ENCODE measurements around the gene ZNF850.

- no peak for TF ChIP-seq RAD21 (IDR thresholded peaks at IDR 0.05)
- no peak for TF ChIP-seq CTCF (IDR thresholded peaks at IDR 0.05; ENCODE audit: low read depth, low read length, missing input control)
- no peak for TF ChIP-seq TAF1 (conservative IDR thresholded peaks at IDR 0.05)
- no peak for TF ChIP-seq REST (IDR thresholded peaks at IDR 0.05)
- TF ChIP-seq JUND (IDR thresholded peaks at IDR 0.05): no peak
- no peak for TF ChIP-seq HNF4A (conservative IDR thresholded peaks at IDR 0.05)
- no peak for TF ChIP-seq MAX (IDR thresholded peaks at IDR 0.05)
- no peak for TF ChIP-seq SP1 (IDR thresholded peaks at IDR 0.05)
- no peak for TF ChIP-seq GABPA (IDR thresholded peaks at IDR 0.05 in 1 of 2, conservative IDR thresholded peaks at IDR 0.05 in 1 of 2)
- TF ChIP-seq ATF3 (IDR thresholded peaks at IDR 0.05): no peak
Measured at GRCh38 chr19:36773223-36773579, 594 bp upstream of the ZNF850 start.

Data from liver (tissue), 3 donors.